ENCODE measurements around the gene ACTA2.
A peak's percentile ranks its signal among the peaks of the same experiment; 100 is the strongest.

Gene ACTA2

DNA sequence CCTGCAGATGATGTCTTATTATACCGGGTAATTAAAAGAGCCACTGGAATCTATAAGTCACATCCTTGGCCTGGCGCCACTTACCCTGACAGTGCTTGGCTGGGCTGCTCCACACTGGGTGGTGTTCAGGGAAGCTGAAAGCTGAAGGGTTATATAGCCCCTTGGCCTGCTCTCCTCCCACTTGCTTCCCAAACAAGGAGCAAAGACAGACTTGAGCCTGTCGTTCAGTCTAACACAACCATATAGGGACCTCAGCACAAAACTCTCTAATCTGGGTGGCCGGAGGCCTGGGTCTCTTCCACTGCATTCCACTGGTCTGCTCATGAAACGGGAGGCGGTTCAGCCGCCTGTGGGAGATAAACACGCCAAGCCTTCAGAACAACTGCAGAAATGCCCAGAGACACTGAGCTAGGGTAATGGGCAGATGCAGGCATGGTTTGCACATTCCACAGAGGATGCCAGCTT lies at the start of gene ACTA2:
TSS of gene ACTA2 (minus strand) at position 127 of the 465 bp plus-strand sequence. CDS start 3,843 bp downstream, outside the sequence.
- Histone ChIP-seq H3K4me1 (peaks cover 19 to 27% (median 24%) of the 10 kb centered on the region in 10 experiments), H3K9ac (0 out of 22 replicates have a peak within 1 kb of the TSS, but pooled peaks of 1 of the 11 experiments have one; percentile 25), H4K20me1 (peaks cover 0 to 27% (median 0%) of the 10 kb centered on the region in 11 experiments; a peak in 4 of 22 replicates), H3K27ac (peak within 1 kb of the TSS in 1 of 11 experiments; percentile 24; a peak in 1 of 22 replicates), H3K4me2 (peak within 1 kb of the TSS; percentile 42 to 76 (median 58)), H3K4me3 (no peak within 1 kb of the TSS), H3K36me3 (0 out of 22 replicates have a peak, but pooled peaks cover 0 to 5% (median 0%) of the 10 kb centered on the region in 11 experiments), H3K9me3 (replicated peaks in 1 of 11) (peaks cover 0 to 12% (median 0%) of the 10 kb centered on the region in 11 experiments; a peak in 2 of 22 replicates), H3K27me3 (peaks cover 0 to 22% (median 0%) of the 10 kb centered on the region in 11 experiments; a peak in 2 of 22 replicates)
- no peak for TF ChIP-seq Cebpa-rat (IDR thresholded peaks at IDR 0.05)

DNA sequence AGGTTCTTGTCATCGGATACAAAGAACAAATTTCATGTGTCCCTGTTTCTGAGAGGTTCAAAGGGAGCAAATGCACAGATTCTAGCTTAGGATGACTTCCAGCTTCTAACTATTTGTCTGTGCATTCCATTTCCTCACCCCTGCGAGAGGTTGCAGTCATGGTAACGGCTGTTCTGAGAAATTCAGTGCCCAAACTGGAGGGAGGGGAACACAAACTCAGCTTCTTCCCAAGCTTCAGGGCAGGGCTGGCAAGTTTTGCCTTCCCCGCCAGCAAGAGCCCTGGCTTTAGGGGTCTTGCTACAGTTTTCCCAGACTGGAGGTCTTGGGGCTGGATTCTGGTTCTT lies 49.1 kb upstream of the ACTA2 start:
- H3K36me3 ChIP-seq: peaks cover 0 to 69% (median 0%) of the 10 kb centered on the region in 11 experiments; a peak in 8 of 22 replicates
- H3K27ac ChIP-seq: no peak overlapping the region
- no peaks in the 10 kb centered on the region for H3K27me3 ChIP-seq
- peaks cover 0 to 11% (median 0%) of the 10 kb centered on the region in 10 experiments; a peak in 7 of 20 replicates for H3K4me1 ChIP-seq
- no peaks in the 10 kb centered on the region for H3K9me3 ChIP-seq (replicated peaks in 1 of 11)
- H3K9ac ChIP-seq: no peak overlapping the region
- no peak overlapping the region for H3K4me3 ChIP-seq
- peaks cover 0 to 78% (median 0%) of the 10 kb centered on the region in 11 experiments; a peak in 5 of 22 replicates for H4K20me1 ChIP-seq
- H3K4me2 ChIP-seq: no peak overlapping the region
- TF ChIP-seq Cebpa-rat (IDR thresholded peaks at IDR 0.05): no peak

DNA sequence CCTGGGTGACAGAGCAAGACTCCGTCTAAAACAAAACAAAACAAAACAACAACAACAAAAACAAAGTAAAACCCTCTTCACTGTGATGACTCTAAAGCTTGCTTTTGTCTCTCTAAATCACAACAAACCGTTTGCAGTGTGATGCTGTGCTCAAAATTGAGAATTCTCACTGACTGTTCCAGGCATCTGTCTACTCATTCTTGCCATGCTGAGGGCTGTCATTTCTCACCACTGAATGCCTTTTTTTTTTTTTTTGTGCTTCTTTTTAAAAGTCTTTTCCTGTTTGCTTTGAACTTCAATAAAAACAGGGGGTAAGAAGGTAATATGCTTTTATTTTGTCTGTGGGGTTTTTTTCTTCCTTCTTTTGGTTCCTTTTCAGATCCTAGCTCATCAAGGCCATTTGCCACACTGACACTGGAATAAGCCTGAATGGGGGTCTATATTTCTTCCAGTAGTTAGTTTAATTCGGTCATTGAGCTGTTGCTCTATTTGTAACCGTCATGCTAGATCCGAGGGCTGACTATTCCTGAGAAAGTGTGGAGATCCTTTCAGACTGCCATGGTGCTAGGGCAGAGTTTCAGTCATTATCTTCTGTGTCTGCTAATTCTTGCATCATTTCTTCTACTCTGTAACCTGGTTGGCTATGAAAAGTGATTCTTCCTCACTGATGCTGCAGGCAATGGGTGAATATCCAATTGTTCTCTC lies 48.6 kb upstream of the ACTA2 start:
- peaks cover 0 to 16% (median 0%) of the 10 kb centered on the region in 10 experiments; a peak in 7 of 20 replicates for H3K4me1 ChIP-seq
- no peaks in the 10 kb centered on the region for H3K27me3 ChIP-seq
- peaks cover 0 to 79% (median 0%) of the 10 kb centered on the region in 11 experiments; a peak in 5 of 22 replicates for H4K20me1 ChIP-seq
- no peaks in the 10 kb centered on the region for H3K9me3 ChIP-seq (replicated peaks in 1 of 11)
- no peak overlapping the region for H3K9ac ChIP-seq
- no peak for TF ChIP-seq Cebpa-rat (IDR thresholded peaks at IDR 0.05)
- H3K36me3 ChIP-seq: peaks cover 0 to 64% (median 0%) of the 10 kb centered on the region in 11 experiments; a peak in 8 of 22 replicates
- no peak overlapping the region for H3K4me2 ChIP-seq
- no peak overlapping the region for H3K27ac ChIP-seq
- no peak overlapping the region for H3K4me3 ChIP-seq

DNA sequence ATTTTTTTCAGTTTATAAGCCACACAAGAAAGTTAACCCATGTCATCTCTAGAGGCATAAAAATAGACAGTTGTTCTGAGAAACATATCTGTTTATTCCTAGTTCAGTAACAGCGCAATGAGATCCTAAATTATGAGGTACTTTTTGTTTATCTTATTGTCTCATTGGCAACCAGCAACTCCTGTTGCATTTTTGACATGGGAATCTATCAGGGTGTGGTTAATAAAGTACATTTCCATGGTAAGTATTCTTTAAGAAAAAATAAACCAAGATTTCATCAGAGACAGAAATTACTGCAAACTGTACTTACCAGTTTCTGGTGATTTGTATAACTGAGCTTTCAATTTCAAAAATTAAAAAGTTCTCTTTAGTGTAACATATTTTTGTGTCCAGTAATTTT lies 47.1 kb upstream of the ACTA2 start:
- no peak overlapping the region for H3K27ac ChIP-seq
- TF ChIP-seq Cebpa-rat (IDR thresholded peaks at IDR 0.05): no peak
- H3K4me1 ChIP-seq: peaks cover 0 to 28% (median 0%) of the 10 kb centered on the region in 10 experiments; a peak in 7 of 20 replicates
- H3K4me2 ChIP-seq: no peak overlapping the region
- no peak overlapping the region for H3K4me3 ChIP-seq
- H3K36me3 ChIP-seq: peaks cover 0 to 53% (median 0%) of the 10 kb centered on the region in 11 experiments; a peak in 8 of 22 replicates
- peaks cover 0 to 83% (median 0%) of the 10 kb centered on the region in 11 experiments; a peak in 6 of 22 replicates for H4K20me1 ChIP-seq
- H3K9ac ChIP-seq: no peak overlapping the region
- H3K27me3 ChIP-seq: no peaks in the 10 kb centered on the region
- no peaks in the 10 kb centered on the region for H3K9me3 ChIP-seq (replicated peaks in 1 of 11)

DNA sequence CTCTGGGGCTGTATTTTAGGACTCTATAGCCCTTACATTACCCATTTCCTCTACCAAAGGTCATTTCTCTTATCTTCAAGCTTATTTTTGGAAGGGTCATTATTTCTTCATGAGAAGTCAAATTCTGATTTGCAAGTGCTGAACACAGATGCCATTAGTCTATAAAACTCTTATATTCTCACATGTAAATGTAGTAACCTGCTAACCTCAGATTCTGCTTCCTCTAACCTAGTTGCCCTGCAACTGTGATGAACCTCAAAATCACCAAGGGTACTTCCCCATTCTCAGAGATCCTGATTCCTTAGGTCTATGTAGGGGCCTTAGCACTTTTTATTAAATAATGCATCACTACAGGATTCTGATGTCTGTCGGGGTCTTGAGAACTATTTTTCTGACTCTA lies 44.4 kb upstream of the ACTA2 start:
- H4K20me1 ChIP-seq: peaks cover 0 to 82% (median 0%) of the 10 kb centered on the region in 11 experiments; a peak in 6 of 22 replicates
- H3K4me1 ChIP-seq: peaks cover 4 to 52% (median 7%) of the 10 kb centered on the region in 10 experiments; a peak in 19 of 20 replicates
- H3K9ac ChIP-seq: no peak overlapping the region
- peaks cover 0 to 27% (median 0%) of the 10 kb centered on the region in 11 experiments; a peak in 4 of 22 replicates for H3K36me3 ChIP-seq
- no peak overlapping the region for H3K27ac ChIP-seq
- H3K4me2 ChIP-seq: peak overlapping the region in 1 of 11 experiments; percentile 45; a peak in 2 of 22 replicates
- H3K4me3 ChIP-seq: no peak overlapping the region
- no peaks in the 10 kb centered on the region for H3K27me3 ChIP-seq
- H3K9me3 ChIP-seq (replicated peaks in 1 of 11): no peaks in the 10 kb centered on the region
- TF ChIP-seq Cebpa-rat (IDR thresholded peaks at IDR 0.05): no peak

DNA sequence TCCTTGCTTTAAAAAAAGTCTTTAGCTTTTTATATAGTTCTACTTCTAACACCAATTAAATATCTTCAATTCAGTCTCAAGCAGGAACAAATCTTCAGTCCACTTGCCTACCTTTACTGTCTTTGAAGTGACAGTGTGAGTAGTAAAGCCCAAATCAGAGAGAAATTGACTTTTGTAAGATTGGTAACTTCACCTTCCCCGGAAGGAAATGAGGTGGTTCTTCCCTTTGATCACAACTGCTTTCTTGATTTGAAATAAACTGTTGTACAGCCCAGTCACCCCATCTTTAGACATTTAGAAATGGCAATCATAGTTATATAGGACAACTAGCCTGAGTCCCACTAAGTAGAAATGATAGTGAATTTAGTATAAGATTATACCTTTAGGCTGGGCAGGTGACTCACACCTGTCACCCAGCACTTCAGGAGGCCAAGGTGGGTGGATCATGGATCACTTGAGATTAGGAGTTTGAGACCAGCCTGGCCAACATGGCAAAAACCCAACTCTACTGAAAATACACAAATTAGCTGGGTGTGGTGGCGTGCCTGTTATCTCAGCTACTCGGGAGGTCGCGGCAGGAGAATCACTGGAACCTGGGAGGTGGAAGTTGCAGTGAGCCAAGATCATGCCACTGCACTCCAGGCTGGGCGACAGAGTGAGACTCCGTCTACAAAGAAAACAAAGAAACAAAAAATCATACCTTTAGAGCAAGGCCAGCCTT lies 42.7 kb upstream of the ACTA2 start:
- Histone ChIP-seq H3K9me3 (replicated peaks in 1 of 11) (no peaks in the 10 kb centered on the region), H4K20me1 (peaks cover 0 to 67% (median 0%) of the 10 kb centered on the region in 11 experiments; a peak in 6 of 22 replicates), H3K4me2 (peak overlapping the region in 3 of 11 experiments; percentile 8 to 45 (median 21); a peak in 4 of 22 replicates), H3K4me3 (no peak overlapping the region), H3K4me1 (peaks cover 9 to 44% (median 17%) of the 10 kb centered on the region in 10 experiments), H3K27me3 (peaks cover 0 to 4% (median 0%) of the 10 kb centered on the region in 11 experiments; a peak in 1 of 22 replicates), H3K27ac (no peak overlapping the region), H3K9ac (no peak overlapping the region), H3K36me3 (peaks cover 0 to 21% (median 0%) of the 10 kb centered on the region in 11 experiments; a peak in 3 of 22 replicates)
- no peak for TF ChIP-seq Cebpa-rat (IDR thresholded peaks at IDR 0.05)

DNA sequence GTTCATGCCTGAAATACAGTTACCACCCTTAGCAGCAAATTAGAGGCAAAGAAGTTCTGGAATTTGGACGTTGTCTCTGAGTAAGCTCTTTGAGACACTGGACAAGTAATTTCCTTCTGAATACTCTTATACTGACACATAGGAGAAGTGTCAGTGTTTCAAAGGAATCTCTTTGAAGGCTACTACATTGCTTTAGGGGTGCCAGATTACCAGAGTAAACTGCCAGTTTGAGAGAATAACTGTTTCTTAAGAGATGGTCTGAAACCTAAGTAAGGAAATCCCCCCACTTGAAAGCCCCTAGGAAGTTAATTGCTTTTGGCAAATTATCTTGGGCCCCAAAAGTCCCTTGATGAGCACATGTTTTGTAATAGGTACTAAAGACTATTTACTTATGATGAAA lies 41.4 kb upstream of the ACTA2 start:
- Histone ChIP-seq H3K27ac (no peak overlapping the region), H3K4me2 (peak overlapping the region in 3 of 11 experiments; percentile 93 to 98 (median 95); a peak in 6 of 22 replicates), H3K36me3 (peaks cover 0 to 21% (median 0%) of the 10 kb centered on the region in 11 experiments; a peak in 3 of 22 replicates), H3K9ac (peak overlapping the region in 2 of 11 experiments; percentile 23 to 36; a peak in 2 of 22 replicates), H4K20me1 (peaks cover 0 to 57% (median 0%) of the 10 kb centered on the region in 11 experiments; a peak in 6 of 22 replicates), H3K4me3 (peak overlapping the region in 2 of 10 experiments; percentile 20; a peak in 1 of 20 replicates), H3K9me3 (replicated peaks in 1 of 11) (no peaks in the 10 kb centered on the region), H3K27me3 (peaks cover 0 to 4% (median 0%) of the 10 kb centered on the region in 11 experiments; a peak in 1 of 22 replicates), H3K4me1 (peaks cover 22 to 56% (median 29%) of the 10 kb centered on the region in 10 experiments)
- no peak for TF ChIP-seq Cebpa-rat (IDR thresholded peaks at IDR 0.05)

DNA sequence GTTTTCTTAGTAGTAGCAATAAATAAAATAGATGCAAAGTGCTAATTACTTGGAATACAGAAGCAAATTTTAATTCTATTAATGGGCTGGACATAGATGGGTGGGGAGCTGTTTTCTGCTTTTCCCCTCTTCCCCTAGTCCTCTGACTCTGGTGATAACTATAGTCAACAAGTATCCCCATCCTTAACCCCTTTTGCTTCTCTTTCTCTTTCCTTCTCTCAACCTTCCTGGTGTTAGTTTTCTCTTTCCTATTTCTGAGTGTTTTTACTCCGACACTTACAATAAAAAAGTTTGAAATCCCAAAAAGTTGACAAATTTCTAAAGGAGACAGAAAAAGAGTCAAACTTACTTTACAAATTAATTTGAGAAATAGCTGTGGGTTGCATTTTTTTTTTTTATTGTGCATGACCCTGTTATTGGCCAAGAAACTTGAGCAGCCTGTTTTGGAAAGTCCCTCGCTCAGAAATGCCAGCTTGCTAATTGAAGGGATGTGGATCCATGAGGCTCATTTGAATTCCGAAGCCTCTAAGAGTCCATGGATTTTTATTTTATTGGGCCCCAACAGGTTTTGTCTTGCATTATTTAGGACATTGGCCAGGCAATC lies 40.5 kb upstream of the ACTA2 start:
- H3K9me3 ChIP-seq (replicated peaks in 1 of 11): no peaks in the 10 kb centered on the region
- no peak for TF ChIP-seq Cebpa-rat (IDR thresholded peaks at IDR 0.05)
- peak overlapping the region in 3 of 11 experiments; percentile 85 to 92 (median 89); a peak in 6 of 22 replicates for H3K9ac ChIP-seq
- H3K27me3 ChIP-seq: peaks cover 0 to 4% (median 0%) of the 10 kb centered on the region in 11 experiments; a peak in 1 of 22 replicates
- H3K4me3 ChIP-seq: peak overlapping the region in 4 of 10 experiments; percentile 70 to 94 (median 87); a peak in 7 of 20 replicates
- H3K36me3 ChIP-seq: peaks cover 0 to 13% (median 0%) of the 10 kb centered on the region in 11 experiments; a peak in 3 of 22 replicates
- H3K4me2 ChIP-seq: peak overlapping the region in 7 of 11 experiments; percentile 14 to 99 (median 93); a peak in 10 of 22 replicates
- peaks cover 0 to 47% (median 0%) of the 10 kb centered on the region in 11 experiments; a peak in 6 of 22 replicates for H4K20me1 ChIP-seq
- 0 out of 22 replicates have a peak overlapping the region, but pooled peaks of 1 of the 11 experiments have one; percentile 5 for H3K27ac ChIP-seq
- H3K4me1 ChIP-seq: peaks cover 22 to 66% (median 29%) of the 10 kb centered on the region in 10 experiments

Measured in BLaER1 treated with 17β-estradiol and CSF1 and Interleukin-3, amounts not matched to agents 10 nM and 100 nM (cell line).